ENCODE data around the gene TNS1. TPM values are rescaled to one million over a fixed set of nuclear protein-coding genes. Genes with fewer than 3 reads are reported as not detected.

The TNS1 gene
- total and polyA plus RNA-seq, 2 experiments from 2014 or later = 81.6 to 99.3 TPM

GRCh38 chr2:217834744-217835513 lies 167.9 kb downstream of the TNS1 start:
- TF ChIP-seq EZH2 (IDR thresholded peaks at IDR 0.05; ENCODE audit: insufficient read depth, poor library complexity, severe bottlenecking) (no peak), EZH2phosphoT487 (IDR thresholded peaks at IDR 0.05; ENCODE audit: insufficient read depth, low read depth) (no peak)
- Histone ChIP-seq H3K4me3 (no peak overlapping the region), H3K27ac (peak overlapping the region; percentile 96), H3K4me1 (ENCODE audit: insufficient read depth) (peaks cover 32% of the 10 kb centered on the region), H4K20me1 (ENCODE audit: insufficient read depth) (no peaks in the 10 kb centered on the region), H3K27me3 (replicated peaks; ENCODE audit: insufficient read depth) (no peaks in the 10 kb centered on the region), H3K9me2 (ENCODE audit: insufficient read depth) (no peaks in the 10 kb centered on the region), H3K9ac (no peak overlapping the region), H3K36me3 (ENCODE audit: low read depth) (peaks cover 27% of the 10 kb centered on the region; the same call in 1 of the 2 replicates), H2AFZ (no peak overlapping the region), H3K9me3 (ENCODE audit: low read depth) (no peaks in the 10 kb centered on the region), H3K4me2 (ENCODE audit: unreplicated experiment) (no peak overlapping the region), H3F3A (ENCODE audit: insufficient read depth) (peaks cover 38% of the 10 kb centered on the region), H3K79me2 (ENCODE audit: insufficient read depth) (peaks cover 53% of the 10 kb centered on the region)
- 88 to 90% methylated on average over 11 of the region's 11 CpGs for WGBS, 2 experiments (ENCODE audit: low coverage in 1 of 2, low lambda C conversion rate in 2 of 2, missing lambda C conversion rate in 2 of 2)
- in situ Hi-C loops (cut with MboI) = no loop called here
- DNase-seq = peak; percentile 59

DNA sequence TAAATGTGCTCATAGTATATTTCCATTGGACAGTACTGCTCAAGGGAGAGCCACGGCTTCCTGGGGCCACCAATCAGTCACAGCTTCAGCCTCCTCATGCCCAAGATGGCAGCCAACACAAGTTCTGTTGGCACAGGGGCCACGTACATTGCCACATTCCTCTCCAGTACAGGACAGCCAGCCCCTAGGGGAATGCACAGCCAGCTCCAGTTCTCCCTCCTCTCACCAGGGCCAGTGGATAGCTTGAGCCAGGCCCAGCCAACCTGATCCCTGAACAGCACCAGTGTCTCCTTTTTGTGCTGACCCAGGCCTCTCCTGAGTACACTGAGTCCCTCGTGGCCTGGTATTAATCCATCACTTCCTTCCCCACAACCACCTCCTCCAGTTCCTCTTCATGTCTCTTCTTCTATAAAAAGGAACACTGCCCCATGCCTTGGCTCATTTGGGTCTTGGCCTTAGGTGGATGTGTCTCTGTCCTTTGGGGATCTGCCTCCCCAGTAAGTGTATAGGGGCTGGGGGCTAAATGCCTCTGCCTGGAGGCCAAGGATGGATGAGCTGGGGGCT lies 168.7 kb downstream of the TNS1 start:
- WGBS, 2 experiments (ENCODE audit: low coverage in 1 of 2, low lambda C conversion rate in 2 of 2, missing lambda C conversion rate in 2 of 2) = 73 to 88% methylated on average over 3 of the region's 3 CpGs
- Histone ChIP-seq H3K79me2 (ENCODE audit: insufficient read depth) (peaks cover 45% of the 10 kb centered on the region), H3F3A (ENCODE audit: insufficient read depth) (peaks cover 38% of the 10 kb centered on the region), H3K4me3 (no peak overlapping the region), H3K9ac (no peak overlapping the region), H3K9me2 (ENCODE audit: insufficient read depth) (no peaks in the 10 kb centered on the region), H3K4me1 (ENCODE audit: insufficient read depth) (peaks cover 32% of the 10 kb centered on the region), H3K9me3 (ENCODE audit: low read depth) (no peaks in the 10 kb centered on the region), H3K27me3 (replicated peaks; ENCODE audit: insufficient read depth) (no peaks in the 10 kb centered on the region), H3K36me3 (ENCODE audit: low read depth) (peaks cover 33% of the 10 kb centered on the region; the same call in 1 of the 2 replicates), H3K4me2 (ENCODE audit: unreplicated experiment) (no peak overlapping the region), H3K27ac (no peak overlapping the region), H4K20me1 (ENCODE audit: insufficient read depth) (no peaks in the 10 kb centered on the region), H2AFZ (no peak overlapping the region)
- no peak for DNase-seq
- no peak for TF ChIP-seq EZH2phosphoT487 (IDR thresholded peaks at IDR 0.05; ENCODE audit: insufficient read depth, low read depth)
- TF ChIP-seq EZH2 (IDR thresholded peaks at IDR 0.05; ENCODE audit: insufficient read depth, poor library complexity, severe bottlenecking) = no peak
- in situ Hi-C loops (cut with MboI) = no loop called here

DNA sequence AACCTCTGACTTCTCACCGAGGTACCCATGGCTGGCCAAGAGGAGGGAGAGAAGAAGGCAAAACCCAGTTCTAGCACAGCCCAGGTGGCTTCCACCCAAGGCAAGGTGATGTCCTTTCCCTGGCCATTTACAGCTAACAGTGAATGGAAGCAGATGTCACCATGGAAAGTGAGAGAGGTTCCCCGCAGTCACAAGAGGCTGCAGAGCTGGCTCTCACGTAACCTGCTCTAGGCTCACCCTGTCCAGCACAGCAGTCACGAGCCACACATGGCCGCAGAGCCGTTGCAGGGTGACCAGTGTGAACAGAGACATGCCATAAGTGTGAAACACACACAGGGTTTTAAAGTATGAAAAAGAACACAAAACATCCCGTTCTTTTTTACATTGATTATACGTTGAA lies 169.4 kb downstream of the TNS1 start:
- Histone ChIP-seq H3K36me3 (ENCODE audit: low read depth) (peaks cover 39% of the 10 kb centered on the region), H4K20me1 (ENCODE audit: insufficient read depth) (no peaks in the 10 kb centered on the region), H3K9me3 (ENCODE audit: low read depth) (no peaks in the 10 kb centered on the region), H3K4me2 (ENCODE audit: unreplicated experiment) (no peak overlapping the region), H3K4me3 (no peak overlapping the region), H3F3A (ENCODE audit: insufficient read depth) (peaks cover 37% of the 10 kb centered on the region), H3K4me1 (ENCODE audit: insufficient read depth) (peaks cover 31% of the 10 kb centered on the region), H3K27me3 (replicated peaks; ENCODE audit: insufficient read depth) (no peaks in the 10 kb centered on the region), H3K79me2 (ENCODE audit: insufficient read depth) (peaks cover 43% of the 10 kb centered on the region), H3K9me2 (ENCODE audit: insufficient read depth) (no peaks in the 10 kb centered on the region), H3K9ac (no peak overlapping the region), H3K27ac (no peak overlapping the region), H2AFZ (no peak overlapping the region)
- no peak for DNase-seq
- in situ Hi-C loops (cut with MboI) = no loop called here
- TF ChIP-seq EZH2 (IDR thresholded peaks at IDR 0.05; ENCODE audit: insufficient read depth, poor library complexity, severe bottlenecking) = no peak
- TF ChIP-seq EZH2phosphoT487 (IDR thresholded peaks at IDR 0.05; ENCODE audit: insufficient read depth, low read depth) = no peak
- WGBS, 2 experiments (ENCODE audit: low coverage in 1 of 2, low lambda C conversion rate in 2 of 2, missing lambda C conversion rate in 2 of 2) = 79 to 80% methylated on average over 8 of the region's 8 CpGs

- peaks cover 39% of the 10 kb centered on the region for H3K36me3 ChIP-seq (ENCODE audit: low read depth)
Observed at GRCh38 chr2:217832987-217833386, 169.8 kb downstream of the TNS1 start.

More at GRCh38 chr2:217832987-217833386, 169.8 kb downstream of the TNS1 start:
- in situ Hi-C loops (cut with MboI) = no loop called here
- Histone ChIP-seq H3K27me3 (replicated peaks; ENCODE audit: insufficient read depth) (no peaks in the 10 kb centered on the region), H3K9me3 (ENCODE audit: low read depth) (no peaks in the 10 kb centered on the region), H3K27ac (no peak overlapping the region), H3K79me2 (ENCODE audit: insufficient read depth) (peaks cover 43% of the 10 kb centered on the region), H2AFZ (no peak overlapping the region), H4K20me1 (ENCODE audit: insufficient read depth) (no peaks in the 10 kb centered on the region), H3F3A (ENCODE audit: insufficient read depth) (peaks cover 37% of the 10 kb centered on the region), H3K4me1 (ENCODE audit: insufficient read depth) (peaks cover 29% of the 10 kb centered on the region), H3K9ac (no peak overlapping the region), H3K9me2 (ENCODE audit: insufficient read depth) (no peaks in the 10 kb centered on the region), H3K4me3 (no peak overlapping the region), H3K4me2 (ENCODE audit: unreplicated experiment) (no peak overlapping the region)
- TF ChIP-seq EZH2phosphoT487 (IDR thresholded peaks at IDR 0.05; ENCODE audit: insufficient read depth, low read depth) (no peak), EZH2 (IDR thresholded peaks at IDR 0.05; ENCODE audit: insufficient read depth, poor library complexity, severe bottlenecking) (no peak)
- 92 to 93% methylated on average over 15 of the region's 15 CpGs for WGBS, 2 experiments (ENCODE audit: low coverage in 1 of 2, low lambda C conversion rate in 2 of 2, missing lambda C conversion rate in 2 of 2)
- DNase-seq = no peak

All from GM23248 (cell line).